T47D (cell line): Measurements from ENCODE around the gene BSN.

Experiments used
- DNase-seq, 2 experiments: peaks; one replicate each; pipeline versions ENCODE4 v3.0.0 to v3.0.0-alpha.2; 2011 to 2012; ENCODE audit warnings: low read depth in 1 of 2, low spot score in 1 of 2
- JUND ChIP-seq: IDR thresholded peaks from 2 replicates; pipeline ENCODE4 v1.6.1; 2012; ENCODE audit warnings: low read depth
- in situ Hi-C: cut with HindIII; loops from 2 replicates; pipeline ENCODE4 v1.10.0; 2016; ENCODE audit warnings: low sequenced_read_pairs, low pct_unique_long_range_greater_than_20kb

The BSN gene

GRCh38 chr3:49629866-49630265, 75.6 kb downstream of the BSN start:
- in situ Hi-C loops = no loop called here
- TF ChIP-seq JUND = no peak

GRCh38 chr3:49630784-49631183, 76.5 kb downstream of the BSN start:
- TF ChIP-seq JUND = no peak
- in situ Hi-C loops = no loop called here
- DNase-seq = no peak

More at GRCh38 chr3:49629866-49630265, 75.6 kb downstream of the BSN start:
- DNase-seq = no peak

GRCh38 chr3:49634736-49635135, 80.5 kb downstream of the BSN start:
- DNase-seq = no peak
- in situ Hi-C loops = no loop called here
- no peak for TF ChIP-seq JUND

GRCh38 chr3:49636883-49637609, 82.8 kb downstream of the BSN start:
- TF ChIP-seq JUND = no peak
- in situ Hi-C loops = no loop called here

GRCh38 chr3:49638445-49638844, 84.2 kb downstream of the BSN start:
- no peak for TF ChIP-seq JUND
- in situ Hi-C loops = no loop called here
- no peak for DNase-seq

More at GRCh38 chr3:49636883-49637609, 82.8 kb downstream of the BSN start:
- no peak for DNase-seq

- DNase-seq = no peak
- in situ Hi-C loops = no loop called here
- TF ChIP-seq JUND = no peak
These were observed 85.3 kb downstream of the BSN start for GRCh38 chr3:49639551-49639950.

GRCh38 chr3:49641292-49641691, 87.0 kb downstream of the BSN start:
- in situ Hi-C loops = no loop called here
- no peak for DNase-seq
- no peak for TF ChIP-seq JUND

- no peak for DNase-seq
- no peak for TF ChIP-seq JUND
- in situ Hi-C loops = no loop called here
These were observed 87.8 kb downstream of the BSN start for GRCh38 chr3:49641921-49642707.

- DNase-seq = no peak
- TF ChIP-seq JUND = no peak
- in situ Hi-C loops = no loop called here
These were observed 88.5 kb downstream of the BSN start for GRCh38 chr3:49642708-49643145.

- no peak for DNase-seq
- TF ChIP-seq JUND = no peak
- in situ Hi-C loops = no loop called here
These were observed 90.4 kb downstream of the BSN start for GRCh38 chr3:49644684-49645083.

- in situ Hi-C loops = no loop called here
- TF ChIP-seq JUND = no peak
- no peak for DNase-seq
These were observed 92.0 kb downstream of the BSN start for GRCh38 chr3:49646236-49646635.

GRCh38 chr3:49647741-49648140, 93.5 kb downstream of the BSN start:
- DNase-seq = no peak
- TF ChIP-seq JUND = no peak
- in situ Hi-C loops = no loop called here

- no peak for TF ChIP-seq JUND
- in situ Hi-C loops = no loop called here
- DNase-seq = no peak
These were observed 94.2 kb downstream of the BSN start for GRCh38 chr3:49648354-49649019.
